CD4-positive, alpha-beta T cell treated with Interleukin-4 for 1 hour (primary cell): ENCODE measurements around the gene IVD.

Experiments
- DNase-seq, 2 donors: peaks; one replicate each; pipeline ENCODE4 v3.0.0-alpha.2; 2020 to 2022

The IVD gene

DNA sequence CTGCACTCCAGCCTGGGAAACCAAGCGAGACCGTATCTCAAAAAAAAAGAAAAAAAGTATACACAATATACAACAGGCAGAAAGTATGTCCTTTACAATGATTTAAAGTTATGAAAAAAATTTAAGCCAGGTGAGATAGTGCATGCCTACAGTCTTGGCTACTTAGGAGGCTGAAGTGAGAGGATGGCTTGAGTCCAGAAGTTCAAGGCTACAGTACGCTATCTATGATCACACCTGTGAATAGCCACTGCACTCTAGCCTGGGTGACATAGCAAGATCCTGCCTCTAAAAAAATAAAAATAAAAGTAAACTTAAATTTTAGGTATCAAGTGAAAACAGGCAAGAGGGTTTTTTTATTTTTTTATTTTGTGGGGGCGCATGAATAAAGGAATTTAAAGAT, 26.2 kb upstream of the IVD start:
- no peak for DNase-seq

DNA sequence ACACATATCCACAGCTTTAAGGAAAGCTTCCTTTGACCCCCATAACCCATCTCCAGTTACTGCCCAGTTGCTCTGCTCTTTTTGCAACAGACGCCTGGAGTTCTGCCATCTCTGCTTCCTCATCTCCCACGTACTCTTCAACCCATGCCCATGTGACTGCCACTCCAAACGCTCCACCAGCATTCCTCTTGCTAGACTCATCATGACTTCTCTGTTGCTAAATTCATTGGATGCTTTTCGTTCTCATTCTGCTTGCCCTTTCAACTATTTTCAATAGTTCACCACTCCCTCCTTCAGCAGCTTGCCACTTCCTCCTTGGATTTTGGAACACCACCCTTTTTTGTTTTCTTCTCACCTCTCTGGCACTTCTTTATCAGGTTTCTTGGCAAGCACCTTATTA, 25.7 kb upstream of the IVD start:
- no peak for DNase-seq

DNA sequence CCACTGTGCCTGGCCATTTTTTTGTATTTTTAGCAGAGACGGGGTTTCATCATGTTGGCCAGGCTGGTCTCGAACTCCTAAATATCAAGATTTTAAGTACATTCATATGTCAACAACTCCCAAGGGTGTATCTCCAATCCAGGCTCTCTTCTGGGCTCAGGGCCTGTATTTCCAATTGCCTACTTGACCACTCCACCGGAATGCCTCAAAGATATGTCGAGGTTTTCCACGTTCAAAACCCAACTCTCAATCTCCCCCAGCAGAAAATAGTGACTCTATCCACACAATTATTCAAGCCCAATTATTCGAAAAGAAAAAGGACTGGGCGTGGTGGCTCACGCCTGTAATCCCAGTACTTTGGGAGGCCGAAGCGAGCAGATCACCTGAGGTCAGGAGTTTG, 25.0 kb upstream of the IVD start:
- no peak for DNase-seq

DNA sequence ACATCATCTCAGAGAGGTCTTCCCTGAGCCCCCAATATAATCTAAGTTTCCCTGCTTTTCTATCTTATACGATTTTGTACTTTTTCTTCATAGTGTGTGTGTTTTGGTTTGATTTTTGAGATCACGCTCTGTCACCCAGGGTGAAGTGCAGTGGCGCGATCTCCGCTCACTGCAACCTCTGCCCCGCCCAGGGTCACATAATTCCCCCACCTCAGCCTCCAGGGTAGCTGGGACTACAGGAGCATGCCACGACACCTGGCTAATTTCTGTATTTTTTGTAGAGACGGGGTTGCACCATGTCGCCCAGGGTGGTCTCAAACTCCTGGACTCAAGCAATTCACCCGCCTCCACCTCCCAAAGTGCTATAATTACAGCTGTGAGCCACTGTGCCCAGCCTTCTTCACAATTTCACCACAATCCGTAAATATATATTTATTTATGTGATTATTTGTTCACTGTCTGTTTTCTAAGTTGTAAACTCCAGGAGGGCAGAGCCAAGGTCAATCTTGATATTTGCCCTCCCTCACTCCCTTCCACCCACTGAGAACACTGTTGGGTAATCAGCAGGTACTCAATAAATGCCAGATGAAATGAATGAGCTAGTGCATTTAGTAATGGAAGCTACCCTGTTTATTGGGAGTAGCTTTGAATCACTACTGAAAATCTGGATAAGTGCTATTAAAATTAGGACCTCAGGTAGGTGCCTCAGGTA, 23.6 kb upstream of the IVD start:
- DNase-seq: no peak

DNA sequence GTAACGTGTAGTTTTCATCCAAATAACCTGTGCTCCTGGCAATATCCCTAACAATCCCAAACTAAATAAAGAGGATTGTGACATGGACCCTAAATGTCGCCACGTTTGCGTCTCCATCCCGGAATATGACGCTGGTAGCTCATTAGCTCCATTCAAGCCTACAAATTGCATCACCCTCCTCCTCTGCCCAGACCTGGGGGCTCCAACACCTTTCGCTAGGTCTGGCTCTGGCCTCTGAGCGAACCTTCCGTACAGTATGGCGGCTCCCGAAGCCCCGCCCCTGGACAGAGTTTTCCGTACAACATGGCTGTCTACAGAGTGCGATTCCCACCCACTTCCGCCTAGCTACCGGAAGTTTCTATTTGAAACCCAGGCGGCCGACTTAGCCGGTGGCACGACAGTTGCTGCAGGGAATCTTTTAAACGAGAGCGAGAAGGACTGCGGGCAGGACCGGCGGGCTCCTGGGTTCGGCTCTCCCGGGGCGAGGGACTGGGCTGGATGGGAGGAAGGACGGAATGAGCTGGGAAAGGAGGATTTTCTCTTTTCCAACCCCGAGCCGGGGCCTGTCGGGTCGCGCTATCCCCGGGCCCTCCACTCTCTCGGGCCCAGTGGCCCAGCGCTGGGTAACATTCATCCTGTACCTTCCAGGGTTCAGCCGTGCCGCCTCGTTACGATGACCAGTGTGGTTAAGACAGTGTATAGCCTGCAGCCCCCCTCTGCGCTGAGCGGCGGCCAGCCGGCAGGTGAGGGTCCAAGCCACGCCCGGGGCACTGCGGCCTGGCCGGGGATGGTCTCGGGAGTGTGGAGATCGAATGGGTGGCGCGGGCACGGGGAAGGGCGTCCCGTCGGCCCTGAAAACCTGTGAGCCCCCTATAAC, 22.8 kb upstream of the IVD start, which contains the start of gene KNSTRN:
KNSTRN (plus strand) TSS at position 142 of the 877 bp plus-strand sequence; CDS start at position 257, 115 bp downstream.
- peak; percentile 94 for DNase-seq

DNA sequence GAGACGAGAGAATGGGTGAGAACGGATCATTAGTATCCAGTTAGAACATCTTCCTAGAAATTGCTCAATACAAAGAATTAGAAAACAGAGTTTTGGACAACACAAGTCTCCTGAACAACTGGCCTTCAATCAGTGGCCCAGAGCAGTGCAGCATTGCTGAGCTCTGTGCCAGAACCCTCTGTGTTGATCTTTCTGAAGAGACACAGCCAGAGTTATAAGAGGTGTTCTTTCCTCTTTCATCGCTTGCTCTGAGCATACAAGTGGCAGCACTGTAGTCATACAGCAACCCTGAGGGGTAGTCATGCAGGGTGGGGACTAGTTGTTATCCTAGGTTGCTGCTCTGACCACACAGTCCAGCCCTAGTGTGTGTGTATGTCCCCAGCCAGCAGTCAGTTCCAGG, 19.1 kb upstream of the IVD start:
- DNase-seq: no peak

DNA sequence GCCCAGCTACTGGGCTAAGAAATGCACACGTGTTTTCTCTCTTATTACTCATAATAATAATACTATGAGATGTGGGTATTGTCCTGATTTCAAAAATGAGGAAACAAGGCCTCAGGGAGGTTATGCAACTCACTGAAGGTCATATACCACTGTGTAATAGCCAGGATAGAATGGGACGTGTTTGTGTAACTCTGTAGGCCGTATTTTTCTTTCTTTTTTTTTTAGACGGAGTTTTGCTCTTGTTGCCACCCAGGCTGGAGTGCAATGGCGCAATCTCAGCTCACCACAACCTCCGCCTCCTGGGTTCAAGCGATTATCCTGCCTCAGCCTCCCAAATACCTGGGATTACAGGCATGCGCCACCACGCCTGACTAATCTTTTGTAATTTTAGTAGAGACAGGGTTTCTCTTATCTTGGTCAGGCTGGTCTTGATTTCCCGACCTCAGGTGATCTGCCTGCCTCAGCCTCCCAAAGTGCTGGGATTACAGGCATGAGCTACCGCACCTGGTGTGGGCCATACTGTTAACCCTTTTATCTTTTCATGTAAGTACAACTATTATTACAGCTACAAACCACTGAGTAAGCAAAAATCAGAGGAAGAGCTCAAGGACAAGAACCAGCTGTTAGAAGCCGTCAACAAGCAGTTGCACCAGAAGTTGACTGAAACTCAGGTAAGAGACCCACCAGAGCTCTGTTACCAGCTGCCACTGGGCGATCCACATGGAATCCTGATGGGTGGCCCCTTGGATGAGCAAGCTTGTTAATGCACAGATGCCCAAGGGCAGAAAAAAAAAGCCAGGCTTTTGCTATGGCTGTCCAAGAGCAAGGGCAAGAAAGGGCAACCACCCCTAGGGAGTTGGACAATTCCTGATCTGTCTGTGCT, 16.4 kb upstream of the IVD start:
- DNase-seq: peak in 1 of 2 donors; percentile 36

DNA sequence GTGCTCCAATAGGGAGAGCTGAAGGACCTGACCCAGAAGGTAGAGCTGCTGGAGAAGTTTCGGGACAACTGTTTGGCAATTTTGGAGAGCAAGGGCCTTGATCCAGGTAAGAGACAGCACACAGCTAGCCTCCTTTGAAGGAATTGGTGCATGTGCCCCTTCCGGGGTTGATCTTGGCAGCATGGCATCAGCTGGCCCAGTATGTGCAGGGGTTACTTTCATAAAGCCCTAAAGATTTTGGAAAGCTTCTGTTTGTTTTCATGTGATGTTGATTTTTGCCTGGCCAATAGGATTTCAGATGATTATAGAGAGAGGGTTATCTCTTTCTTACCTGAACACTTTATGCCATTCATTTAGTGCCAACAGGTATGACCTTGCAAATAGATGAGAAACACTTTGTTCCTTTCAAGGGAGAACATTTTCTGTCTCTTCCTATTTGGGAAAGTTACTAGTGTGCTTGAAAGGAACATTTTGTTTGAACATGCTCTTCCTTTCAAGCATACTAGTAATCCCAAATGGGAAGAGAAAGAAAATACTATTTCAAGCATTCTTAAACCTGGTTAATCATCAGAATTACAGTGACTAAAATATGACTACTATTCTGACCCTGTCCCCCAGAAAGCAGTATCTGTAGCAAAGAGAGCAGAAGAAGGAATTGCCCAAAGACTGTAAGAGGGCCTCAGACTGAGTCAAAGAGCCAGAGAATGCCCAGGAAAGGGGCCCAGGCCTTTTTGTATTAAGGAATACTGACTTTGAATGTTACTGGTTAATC, 15.6 kb upstream of the IVD start:
- no peak for DNase-seq

DNA sequence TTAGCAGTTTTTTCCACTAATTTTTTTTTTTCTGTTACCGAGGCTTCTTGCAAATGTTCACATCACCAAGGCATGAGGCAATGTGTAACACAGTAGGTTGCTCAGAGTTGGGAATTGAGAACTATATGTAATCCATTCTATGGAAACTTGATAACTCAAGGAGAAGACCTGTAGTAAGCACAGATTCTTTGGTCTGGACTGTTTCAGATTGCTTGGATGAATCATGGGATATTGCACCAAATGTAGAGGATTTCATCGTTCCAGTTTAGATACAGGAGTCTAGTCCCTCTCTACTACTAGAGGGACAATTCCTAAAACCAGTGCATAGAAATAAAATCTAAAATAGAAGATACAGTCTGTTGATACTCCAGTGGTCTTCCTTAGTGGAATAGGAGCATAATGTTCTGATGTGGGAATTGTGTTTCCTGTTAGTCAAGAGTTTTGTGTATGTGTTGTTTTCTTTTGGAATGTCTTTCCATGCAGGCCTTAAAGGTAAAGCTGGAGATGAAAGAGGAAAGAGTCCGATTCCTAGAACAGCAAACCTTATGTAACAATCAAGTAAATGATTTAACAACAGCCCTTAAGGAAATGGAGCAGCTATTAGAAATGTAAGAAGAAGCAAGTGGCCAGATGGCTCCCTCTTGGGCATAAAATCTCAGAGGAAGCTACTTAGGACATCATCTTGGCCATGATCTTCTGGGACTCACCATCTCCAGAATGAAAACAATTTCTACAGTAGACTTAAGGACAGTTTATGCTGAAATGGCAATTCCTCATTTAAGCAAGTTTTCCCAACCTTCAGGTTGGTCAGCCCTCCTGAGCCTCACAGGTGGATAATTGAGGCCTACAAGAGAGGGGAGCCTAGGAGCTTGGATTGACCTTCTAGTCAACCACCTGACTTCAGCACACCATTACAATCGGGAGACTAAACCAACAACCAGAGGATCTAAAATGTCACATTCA, 12.3 kb upstream of the IVD start:
- DNase-seq: no peak

DNA sequence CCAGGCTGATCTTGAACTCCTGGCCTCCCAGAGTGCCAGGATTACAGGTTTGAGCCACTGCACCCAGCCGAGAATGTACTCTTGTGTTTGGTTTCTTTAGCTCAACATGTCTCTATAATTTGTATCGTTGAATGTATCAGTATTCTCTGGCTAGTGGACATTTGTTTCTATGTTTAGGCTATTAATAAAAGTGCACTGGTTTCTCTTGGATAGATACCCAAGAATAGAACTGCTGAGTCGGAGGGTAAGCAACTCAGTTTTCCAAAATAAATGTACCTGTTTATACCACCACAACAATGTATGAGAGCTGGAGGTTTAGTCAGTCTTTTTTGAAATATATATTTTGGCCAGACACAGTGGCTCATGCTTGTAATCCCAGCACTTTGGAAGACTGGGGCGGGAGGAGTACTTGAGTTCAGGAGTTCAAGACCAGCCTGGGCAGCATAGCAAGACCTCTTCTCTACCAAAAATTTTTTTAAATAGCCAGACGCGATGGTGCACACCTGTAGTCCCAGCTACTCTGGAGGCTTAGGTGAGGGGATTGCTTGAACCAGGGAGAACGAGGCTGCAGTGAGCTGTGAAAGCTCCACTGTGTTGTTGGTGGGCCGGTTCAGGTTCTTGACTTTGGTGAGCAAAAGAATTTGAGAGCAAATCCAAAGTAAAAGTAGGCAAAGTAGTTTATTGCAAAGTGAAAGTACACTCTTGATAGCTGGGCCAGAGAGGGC, 7.7 kb upstream of the IVD start:
- DNase-seq: no peak

DNA sequence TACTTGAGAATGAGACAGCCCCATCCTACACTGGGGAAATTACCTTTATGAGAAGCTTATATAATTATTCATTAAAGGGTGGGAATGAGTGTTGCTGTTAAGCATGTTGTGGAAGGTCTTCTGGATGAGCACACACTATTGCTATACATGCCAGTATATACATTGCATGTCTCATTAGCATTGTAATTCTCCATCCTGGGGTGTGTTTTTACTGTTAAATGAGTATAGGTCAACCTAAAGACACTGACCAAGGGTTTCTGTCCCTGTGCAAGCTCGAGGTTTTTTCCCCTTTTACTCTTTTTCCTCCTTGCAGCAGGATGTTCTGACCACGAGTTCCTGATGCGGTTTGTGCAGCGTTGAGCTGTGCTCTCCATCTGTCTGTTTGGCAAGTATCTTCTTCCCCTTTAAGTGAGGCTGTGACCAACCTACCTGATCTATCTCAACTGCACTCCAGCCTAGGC, 7.2 kb upstream of the IVD start:
- peak; percentile 19 to 44 for DNase-seq

DNA sequence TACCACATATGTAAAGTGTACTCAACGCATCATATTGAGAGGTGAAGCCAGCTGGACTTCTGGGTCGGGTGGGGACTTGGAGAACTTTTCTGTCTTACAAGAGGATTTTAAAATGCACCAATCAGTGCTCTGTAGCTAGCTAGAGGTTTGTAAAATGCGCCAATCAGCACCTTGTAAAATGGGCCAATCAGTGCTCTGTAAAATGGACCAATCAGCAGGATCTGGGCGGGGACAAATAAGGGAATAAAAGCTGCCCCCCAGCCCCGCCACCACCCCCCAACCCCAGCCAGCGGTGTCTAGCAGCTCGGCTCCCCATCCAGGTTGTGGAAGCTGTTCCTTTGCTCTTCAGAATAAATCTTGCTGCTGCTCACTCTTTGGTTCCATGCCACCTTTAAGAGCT, 6.2 kb upstream of the IVD start:
- DNase-seq: no peak

DNA sequence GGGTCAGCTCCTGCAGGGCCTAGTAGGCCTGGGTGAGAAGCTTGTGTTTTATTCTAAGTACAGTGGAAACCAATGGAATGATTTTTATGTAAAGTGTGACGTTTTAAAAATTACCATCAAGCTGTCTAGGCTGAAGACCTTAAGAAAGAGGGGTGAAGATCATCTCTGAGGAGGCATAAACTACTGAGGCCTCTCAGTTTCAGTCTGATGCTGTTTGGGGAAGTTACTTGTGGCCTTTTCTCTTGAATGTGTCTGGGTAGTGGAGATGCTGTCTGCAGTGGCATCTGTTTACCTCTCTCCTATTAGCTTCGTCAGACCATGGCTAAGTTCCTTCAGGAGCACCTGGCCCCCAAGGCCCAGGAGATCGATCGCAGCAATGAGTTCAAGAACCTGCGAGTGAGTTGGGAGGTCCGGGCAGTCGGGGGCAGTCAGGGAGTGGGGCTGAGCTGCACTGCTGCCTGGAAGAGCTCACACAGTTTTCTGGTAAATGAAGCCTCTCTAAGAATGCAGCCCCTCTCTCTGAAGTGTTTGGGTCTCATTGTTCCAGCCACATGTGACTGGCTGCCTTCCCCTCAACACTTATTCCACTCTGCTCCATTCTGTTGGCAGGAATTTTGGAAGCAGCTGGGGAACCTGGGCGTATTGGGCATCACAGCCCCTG, 1.9 kb downstream of the IVD start:
- no peak for DNase-seq

DNA sequence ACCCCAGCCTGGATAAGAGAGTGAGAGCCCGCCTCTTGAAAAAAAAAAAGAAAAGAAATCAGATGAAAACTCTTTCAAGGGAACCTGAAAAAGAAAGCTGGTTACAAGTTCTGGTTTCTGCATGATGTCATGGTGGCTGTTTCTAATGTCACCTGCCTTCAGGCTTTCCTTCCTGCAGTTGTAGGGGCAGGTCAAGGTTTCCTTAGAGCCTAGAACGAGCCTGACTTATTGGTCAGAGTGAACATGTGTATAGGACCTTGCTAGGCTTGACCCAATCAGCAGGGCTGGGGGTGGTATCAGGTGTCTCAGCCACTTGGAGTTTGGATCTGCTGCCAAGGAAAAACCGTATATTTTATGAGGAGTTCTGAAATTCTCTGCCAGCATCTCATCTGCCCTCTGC, 3.8 kb downstream of the IVD start:
- no peak for DNase-seq

DNA sequence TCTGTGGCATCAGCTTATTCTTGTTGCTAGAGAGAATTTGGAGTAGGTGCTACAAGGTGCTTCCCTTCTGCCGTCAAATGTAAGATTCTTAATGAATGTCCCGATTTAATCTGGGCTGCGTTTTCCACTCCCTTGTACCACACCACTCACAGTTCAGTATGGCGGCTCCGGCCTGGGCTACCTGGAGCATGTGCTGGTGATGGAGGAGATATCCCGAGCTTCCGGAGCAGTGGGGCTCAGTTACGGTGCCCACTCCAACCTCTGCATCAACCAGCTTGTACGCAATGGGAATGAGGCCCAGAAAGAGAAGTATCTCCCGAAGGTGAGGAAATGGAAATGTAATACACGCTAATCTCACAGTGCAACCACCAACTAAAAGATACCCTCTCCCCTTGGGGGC, 4.9 kb downstream of the IVD start:
- DNase-seq: no peak

DNA sequence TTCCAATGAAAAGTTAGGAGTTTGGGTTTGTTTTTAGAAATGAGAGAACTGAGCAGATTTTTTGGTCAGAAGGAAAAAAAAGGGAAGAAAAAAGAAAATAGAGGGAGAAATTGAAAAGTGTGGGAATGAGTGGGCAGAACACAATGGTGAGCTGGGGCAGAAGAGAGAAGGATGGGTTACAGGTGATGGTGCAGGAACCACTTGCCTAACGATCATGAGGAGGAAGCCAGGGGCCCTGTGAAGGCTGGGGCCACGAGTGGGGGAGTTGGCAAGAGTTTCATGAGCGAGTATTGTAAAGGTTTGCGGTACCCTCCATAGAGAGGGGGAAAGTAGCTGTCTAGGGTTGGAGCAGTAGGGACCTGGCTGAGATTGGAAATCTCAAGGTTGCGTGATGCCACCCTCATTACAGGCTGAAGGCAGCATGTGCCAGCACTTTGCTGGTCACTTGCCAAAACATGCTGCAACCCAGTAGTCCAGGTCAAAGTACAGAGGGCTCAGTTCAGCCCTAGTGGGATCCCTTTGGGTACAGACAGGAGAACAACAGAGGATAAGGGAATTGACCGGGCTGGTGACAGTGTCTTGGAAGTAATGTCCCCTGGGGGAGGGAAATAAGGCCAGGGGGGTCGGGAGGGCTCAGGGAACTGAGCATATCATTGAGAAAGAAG, 6.6 kb downstream of the IVD start:
- no peak for DNase-seq

DNA sequence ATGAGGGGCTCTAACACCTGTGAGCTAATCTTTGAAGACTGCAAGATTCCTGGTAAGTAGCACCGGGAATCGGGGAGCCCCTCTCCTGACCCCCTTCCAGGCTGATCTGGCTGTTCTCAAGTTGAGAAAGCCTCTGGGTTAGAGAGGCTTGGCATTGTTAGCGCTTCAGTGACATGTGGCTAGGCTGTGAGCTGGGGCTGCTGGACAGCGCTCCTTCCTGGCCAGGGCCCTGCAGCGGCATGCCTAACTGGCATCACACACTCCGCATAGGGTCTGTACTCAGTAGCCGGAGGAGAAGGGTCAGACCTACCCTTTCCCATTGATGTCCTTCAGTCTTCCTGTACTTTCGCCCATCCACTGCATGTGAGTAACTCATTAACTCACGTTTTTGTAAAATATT, 7.4 kb downstream of the IVD start:
- DNase-seq: no peak

DNA sequence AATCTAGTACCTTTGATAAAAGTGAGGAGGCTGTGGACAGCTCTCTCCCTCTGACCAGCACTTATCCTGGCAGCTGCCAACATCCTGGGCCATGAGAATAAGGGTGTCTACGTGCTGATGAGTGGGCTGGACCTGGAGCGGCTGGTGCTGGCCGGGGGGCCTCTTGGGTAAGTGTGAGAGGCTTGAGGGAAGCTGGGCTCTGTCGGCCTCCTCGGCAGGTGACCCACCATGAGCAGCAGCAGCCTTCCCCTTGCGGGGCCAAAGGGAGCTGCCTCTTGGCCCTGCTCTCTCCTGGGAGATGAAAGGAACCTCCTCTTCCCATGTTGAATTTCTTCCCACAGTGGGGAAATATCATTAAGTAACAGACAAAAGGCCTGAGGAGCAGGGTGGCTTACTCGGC, 9.2 kb downstream of the IVD start:
- no peak for DNase-seq

DNA sequence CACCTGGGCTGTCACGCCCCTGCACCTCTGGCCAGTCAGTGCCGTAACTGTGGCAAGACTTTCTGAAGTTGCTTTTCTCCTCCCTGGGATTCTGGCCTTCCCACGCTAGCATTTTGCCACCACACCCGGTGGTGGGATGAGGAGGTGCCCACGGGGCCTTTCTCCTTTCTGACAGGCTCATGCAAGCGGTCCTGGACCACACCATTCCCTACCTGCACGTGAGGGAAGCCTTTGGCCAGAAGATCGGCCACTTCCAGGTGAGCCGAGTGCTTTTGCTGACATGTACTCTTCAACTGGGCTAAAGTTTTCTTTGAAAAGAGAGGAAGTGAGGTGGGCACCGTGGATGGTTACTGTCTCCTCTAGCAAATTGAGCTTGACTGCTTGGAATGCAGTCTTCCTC, 9.6 kb downstream of the IVD start:
- DNase-seq: no peak
